Glutamatergic neuron (in vitro differentiated cells): ENCODE data around the gene KCNQ1. TPM values are rescaled to one million over a fixed set of nuclear protein-coding genes. Genes with fewer than 3 reads are reported as not detected.

Experiments
- DNase-seq: peaks from one replicate; pipeline ENCODE4 v3.0.0; 2022
- H3K27ac Mint-ChIP-seq: one replicate; pipeline ENCODE4 v1.8.0; 2020; ENCODE audit warnings: mild to moderate bottlenecking, mixed read lengths, inconsistent platforms; ENCODE audit not compliant: unreplicated experiment
- H3K27me3 Mint-ChIP-seq: one replicate; pipeline ENCODE4 v1.8.0; 2020; ENCODE audit warnings: mild to moderate bottlenecking, moderate library complexity, mixed read lengths, inconsistent platforms; ENCODE audit not compliant: unreplicated experiment
- H3K36me3 Mint-ChIP-seq: one replicate; pipeline ENCODE4 v1.8.0; 2020; ENCODE audit warnings: mild to moderate bottlenecking, mixed read lengths, inconsistent platforms; ENCODE audit not compliant: unreplicated experiment
- H3K4me1 Mint-ChIP-seq: one replicate; pipeline ENCODE4 v1.8.0; 2020; ENCODE audit warnings: mild to moderate bottlenecking, low read depth, mixed read lengths, inconsistent platforms; ENCODE audit not compliant: unreplicated experiment
- H3K4me3 Mint-ChIP-seq: one replicate; pipeline ENCODE4 v1.8.0; 2020; ENCODE audit warnings: mild to moderate bottlenecking, mixed read lengths, inconsistent platforms; ENCODE audit not compliant: unreplicated experiment
- H3K9me3 Mint-ChIP-seq: one replicate; pipeline ENCODE4 v1.8.0; 2020; ENCODE audit warnings: mild to moderate bottlenecking, moderate library complexity, mixed read lengths, inconsistent platforms; ENCODE audit not compliant: unreplicated experiment
- total RNA-seq: library from RNA; stranded (reverse); fragmentation: NEBNext Ultra II Directional; extraction: Animal tissue kit (Norgen Biotek cat#: 25700); gene quantifications from one replicate; pipeline ENCODE4 v1.2.1, GENCODE V29; 2021; ENCODE audit not compliant: unreplicated experiment
- TF ChIP-seq, protein P1 (sequence below): fragments of 200-600 bp; sonication (generic); IDR thresholded peaks from one replicate; pipeline ENCODE4 v1.5.0; 2021; ENCODE audit not compliant: partially characterized antibody, unreplicated experiment

Gene KCNQ1
- total RNA-seq, 1 donor from 2014 or later = 0.44 TPM

DNA sequence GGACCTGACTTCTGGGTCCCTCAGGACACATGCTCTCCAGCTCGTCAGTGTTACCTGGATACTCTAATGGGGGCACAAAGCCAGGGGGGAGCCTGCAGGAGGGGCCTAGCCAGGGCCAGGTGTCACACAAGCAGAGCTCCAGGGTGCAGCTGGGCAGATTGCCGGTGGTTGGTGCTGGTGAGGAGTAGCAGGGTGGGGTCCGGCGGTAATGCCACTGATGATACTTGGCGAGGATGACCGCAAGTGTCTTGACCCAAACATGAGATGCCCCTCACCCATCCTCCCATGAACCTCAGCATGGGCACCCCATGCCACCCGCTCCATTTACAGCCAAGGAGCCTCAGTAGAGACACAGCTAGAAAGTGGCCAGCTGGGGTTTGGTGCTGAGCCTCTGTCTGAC is 270.1 kb downstream of the KCNQ1 start:
- H3K27me3 Mint-ChIP-seq = peaks cover 2% of the 10 kb centered on the region
- no peaks in the 10 kb centered on the region for H3K36me3 Mint-ChIP-seq
- peaks cover 10% of the 10 kb centered on the region for H3K4me1 Mint-ChIP-seq
- H3K9me3 Mint-ChIP-seq = peaks cover 4% of the 10 kb centered on the region
- no peak for DNase-seq
- TF ChIP-seq, protein P1, sequence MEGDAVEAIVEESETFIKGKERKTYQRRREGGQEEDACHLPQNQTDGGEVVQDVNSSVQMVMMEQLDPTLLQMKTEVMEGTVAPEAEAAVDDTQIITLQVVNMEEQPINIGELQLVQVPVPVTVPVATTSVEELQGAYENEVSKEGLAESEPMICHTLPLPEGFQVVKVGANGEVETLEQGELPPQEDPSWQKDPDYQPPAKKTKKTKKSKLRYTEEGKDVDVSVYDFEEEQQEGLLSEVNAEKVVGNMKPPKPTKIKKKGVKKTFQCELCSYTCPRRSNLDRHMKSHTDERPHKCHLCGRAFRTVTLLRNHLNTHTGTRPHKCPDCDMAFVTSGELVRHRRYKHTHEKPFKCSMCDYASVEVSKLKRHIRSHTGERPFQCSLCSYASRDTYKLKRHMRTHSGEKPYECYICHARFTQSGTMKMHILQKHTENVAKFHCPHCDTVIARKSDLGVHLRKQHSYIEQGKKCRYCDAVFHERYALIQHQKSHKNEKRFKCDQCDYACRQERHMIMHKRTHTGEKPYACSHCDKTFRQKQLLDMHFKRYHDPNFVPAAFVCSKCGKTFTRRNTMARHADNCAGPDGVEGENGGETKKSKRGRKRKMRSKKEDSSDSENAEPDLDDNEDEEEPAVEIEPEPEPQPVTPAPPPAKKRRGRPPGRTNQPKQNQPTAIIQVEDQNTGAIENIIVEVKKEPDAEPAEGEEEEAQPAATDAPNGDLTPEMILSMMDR = no peak
- H3K4me3 Mint-ChIP-seq = no peak overlapping the region
- no peak overlapping the region for H3K27ac Mint-ChIP-seq

DNA sequence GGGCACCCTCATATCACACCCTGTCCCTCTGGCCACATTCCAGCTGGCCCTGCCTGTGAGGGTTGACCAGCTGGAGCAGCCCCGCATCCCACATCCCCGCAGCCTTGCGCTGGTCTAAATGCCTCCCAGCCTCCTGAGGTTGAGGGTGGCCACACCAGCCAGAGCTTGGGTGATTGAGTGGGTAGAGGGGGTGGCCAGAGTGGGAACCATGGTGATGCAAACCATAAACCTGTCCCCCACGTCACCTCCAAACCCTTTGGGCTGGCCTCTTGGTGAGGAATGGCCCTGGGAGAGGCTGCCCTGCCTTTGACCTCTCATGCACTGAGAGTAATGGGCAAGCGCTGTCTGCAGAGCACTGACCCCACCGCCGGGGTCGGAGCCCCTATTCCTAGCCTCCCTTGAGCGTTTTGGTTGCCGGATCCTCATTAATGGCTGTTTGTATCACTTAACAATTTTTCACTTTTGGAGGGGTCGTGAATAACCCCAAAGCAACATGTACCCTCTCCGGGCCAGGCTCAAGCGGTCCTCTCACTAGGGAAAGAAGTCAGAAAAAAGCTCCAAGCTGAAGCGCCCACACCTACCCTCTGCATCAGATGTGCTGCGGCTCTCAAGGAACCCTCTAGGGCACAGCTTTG is 271.0 kb downstream of the KCNQ1 start:
- peaks cover 2% of the 10 kb centered on the region for H3K27me3 Mint-ChIP-seq
- TF ChIP-seq, protein P1 = no peak
- H3K4me3 Mint-ChIP-seq = no peak overlapping the region
- H3K36me3 Mint-ChIP-seq = no peaks in the 10 kb centered on the region
- peaks cover 4% of the 10 kb centered on the region for H3K9me3 Mint-ChIP-seq
- peaks cover 10% of the 10 kb centered on the region for H3K4me1 Mint-ChIP-seq
- DNase-seq = no peak
- no peak overlapping the region for H3K27ac Mint-ChIP-seq

DNA sequence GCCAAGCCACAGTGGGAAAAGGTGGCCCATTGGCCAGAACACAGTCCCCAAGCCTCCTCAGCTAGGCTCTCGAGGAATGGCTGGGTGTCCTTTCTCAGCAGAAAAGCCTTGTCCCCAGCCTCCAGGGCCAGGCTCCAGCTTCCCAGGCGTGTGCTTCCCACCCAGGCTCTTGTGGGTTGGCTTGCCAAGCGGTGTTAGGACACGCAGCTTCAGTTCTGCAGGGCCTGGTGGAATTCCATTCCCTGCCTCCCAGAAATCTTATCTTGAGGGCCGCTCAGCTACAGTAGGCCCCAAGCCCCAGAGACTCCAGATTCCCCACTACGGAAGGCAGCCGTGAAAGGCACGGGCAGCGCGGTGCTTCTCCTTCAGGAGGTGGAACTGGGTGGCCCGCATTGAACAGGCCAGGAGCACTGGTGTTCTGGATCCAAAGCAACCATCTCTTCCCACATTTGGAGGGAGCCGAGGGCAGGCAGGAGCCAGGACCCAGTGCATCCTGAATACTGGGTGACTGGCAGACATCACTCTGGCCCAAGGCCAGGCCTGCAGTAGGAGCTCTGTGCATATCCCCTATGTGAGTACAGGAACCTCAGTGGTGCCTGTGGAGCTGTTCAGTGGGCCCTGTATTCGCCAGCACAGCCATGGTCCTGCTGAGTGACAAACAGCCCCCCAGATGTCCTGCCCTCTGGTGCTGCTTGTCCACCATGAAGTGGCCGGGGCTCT is 271.7 kb downstream of the KCNQ1 start:
- no peaks in the 10 kb centered on the region for H3K36me3 Mint-ChIP-seq
- peaks cover 4% of the 10 kb centered on the region for H3K9me3 Mint-ChIP-seq
- H3K4me1 Mint-ChIP-seq = peaks cover 10% of the 10 kb centered on the region
- no peak overlapping the region for H3K4me3 Mint-ChIP-seq
- peaks cover 2% of the 10 kb centered on the region for H3K27me3 Mint-ChIP-seq
- H3K27ac Mint-ChIP-seq = no peak overlapping the region
- no peak for DNase-seq
- TF ChIP-seq, protein P1 = no peak

GRCh38 chr11:2717561-2718325 is 272.9 kb downstream of the KCNQ1 start:
- H3K36me3 Mint-ChIP-seq = no peaks in the 10 kb centered on the region
- peaks cover 5% of the 10 kb centered on the region for H3K9me3 Mint-ChIP-seq
- peaks cover 10% of the 10 kb centered on the region for H3K4me1 Mint-ChIP-seq
- H3K4me3 Mint-ChIP-seq = no peak overlapping the region
- no peak for DNase-seq
- peaks cover 3% of the 10 kb centered on the region for H3K27me3 Mint-ChIP-seq
- no peak overlapping the region for H3K27ac Mint-ChIP-seq
- TF ChIP-seq, protein P1 = no peak
